Urinary bladder (tissue), 4 donors: ENCODE results near the gene KLHL21. TPM values are rescaled to one million over a fixed set of nuclear protein-coding genes. Genes with fewer than 3 reads are reported as not detected.
A peak's percentile ranks its signal among the peaks of the same experiment; 100 is the strongest.

ENCODE experiments used
- DNase-seq: peaks from one replicate; pipeline ENCODE4 v3.0.0-alpha.2; 2015; ENCODE audit errors: extremely low spot score
- H3K27ac ChIP-seq: one replicate; pipeline ENCODE4 v1.5.1; 2013; ENCODE audit warnings: low read depth, mild to moderate bottlenecking, moderate library complexity
- H3K36me3 ChIP-seq: one replicate; pipeline ENCODE4 v1.6.1; 2013; ENCODE audit warnings: mild to moderate bottlenecking, moderate library complexity; ENCODE audit not compliant: insufficient read depth
- H3K4me1 ChIP-seq: one replicate; pipeline ENCODE4 v1.6.1; 2013; ENCODE audit warnings: mild to moderate bottlenecking, moderate library complexity; ENCODE audit not compliant: insufficient read depth
- H3K4me3 ChIP-seq: one replicate; pipeline ENCODE4 v1.5.1; 2013; ENCODE audit warnings: low read depth, low read length
- WGBS: extraction: QIAGEN DNeasy Blood & Tissue Kit; methylation state at CpG from one replicate; pipeline ENCODE4 v1.1.7; 2013; 5-methylcytosine and 5-hydroxymethylcytosine counted together
- polyA plus RNA-seq: library from polyadenylated mRNA; stranded (reverse); fragments of 200-250 nt; gene quantifications from one replicate; pipeline ENCODE4 v1.2.3, GENCODE V29; 2013
- total RNA-seq: library from RNA; depleted of rRNA; stranded (reverse); fragments of >200 nt; gene quantifications from one replicate; pipeline ENCODE4 v1.2.3, GENCODE V29; 2014
- donor health status: healthy with polysubstance abuse.
- donor health status: healthy.

KLHL21 gene
- total and polyA plus RNA-seq, 2 donors = 17.0 to 72.4 TPM

GRCh38 chr1:6619045-6619444, 16.4 kb upstream of the KLHL21 start:
- Histone ChIP-seq H3K4me3 (no peak overlapping the region), H3K4me1 (no peaks in the 10 kb centered on the region), H3K27ac (no peak overlapping the region), H3K36me3 (peaks cover 6% of the 10 kb centered on the region)
- DNase-seq = no peak
- WGBS = 90% methylated on average over 4 of the region's 4 CpGs

DNA sequence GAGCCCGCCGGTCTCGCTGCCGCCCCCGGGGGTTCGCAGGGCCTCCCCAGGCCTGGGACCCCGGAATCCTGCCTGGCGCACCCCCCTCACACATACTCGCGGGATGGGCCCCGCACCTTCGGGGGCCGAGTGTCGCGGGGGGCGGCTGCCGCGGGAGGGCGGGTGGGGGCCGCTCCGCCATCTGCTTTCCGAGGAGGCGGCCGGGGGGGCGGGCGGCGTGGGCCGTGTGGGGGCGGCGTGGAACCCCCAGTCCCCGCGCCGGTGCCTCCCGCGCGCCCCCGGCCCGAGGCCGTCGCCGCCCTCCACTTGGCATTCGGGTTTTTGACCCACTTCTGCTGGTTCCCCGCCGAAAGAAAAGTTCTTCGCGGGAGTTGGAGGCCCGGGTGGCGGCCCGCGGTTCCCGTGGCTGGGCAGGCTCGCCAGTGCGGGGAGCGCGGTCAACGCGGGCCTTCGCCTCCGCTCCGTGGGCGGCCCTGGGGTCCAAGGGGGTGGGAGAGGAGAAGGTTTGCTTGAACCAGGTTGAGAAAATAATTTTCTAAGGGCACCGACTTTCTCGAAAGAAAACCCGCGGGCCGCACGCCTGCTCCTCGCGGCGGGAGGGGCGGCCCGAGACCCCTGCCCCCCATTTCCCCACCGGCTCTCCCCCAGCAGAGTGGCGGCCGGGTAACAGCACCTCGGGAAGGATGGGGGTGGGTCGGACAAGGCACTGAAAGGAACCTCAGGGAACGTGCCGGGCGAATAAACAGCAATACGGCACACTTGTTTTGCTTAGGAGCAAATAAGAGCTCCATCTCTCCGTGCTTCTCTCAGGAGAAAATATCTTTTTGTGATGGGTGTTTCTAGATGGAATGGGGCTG, 12.5 kb upstream of the KLHL21 start:
- Histone ChIP-seq H3K4me1 (peaks cover 1% of the 10 kb centered on the region), H3K27ac (peak overlapping the region; percentile 85), H3K4me3 (peak overlapping the region; percentile 100), H3K36me3 (peaks cover 3% of the 10 kb centered on the region)
- 1% methylated on average over 82 of the region's 82 CpGs for WGBS
- no peak for DNase-seq

GRCh38 chr1:6614019-6614928, 11.6 kb upstream of the KLHL21 start:
- H3K27ac ChIP-seq = peak overlapping the region; percentile 85
- DNase-seq = no peak
- WGBS = 2% methylated on average over 108 of the region's 117 CpGs
- H3K36me3 ChIP-seq = no peaks in the 10 kb centered on the region
- H3K4me1 ChIP-seq = peaks cover 1% of the 10 kb centered on the region
- peak overlapping the region; percentile 100 for H3K4me3 ChIP-seq

DNA sequence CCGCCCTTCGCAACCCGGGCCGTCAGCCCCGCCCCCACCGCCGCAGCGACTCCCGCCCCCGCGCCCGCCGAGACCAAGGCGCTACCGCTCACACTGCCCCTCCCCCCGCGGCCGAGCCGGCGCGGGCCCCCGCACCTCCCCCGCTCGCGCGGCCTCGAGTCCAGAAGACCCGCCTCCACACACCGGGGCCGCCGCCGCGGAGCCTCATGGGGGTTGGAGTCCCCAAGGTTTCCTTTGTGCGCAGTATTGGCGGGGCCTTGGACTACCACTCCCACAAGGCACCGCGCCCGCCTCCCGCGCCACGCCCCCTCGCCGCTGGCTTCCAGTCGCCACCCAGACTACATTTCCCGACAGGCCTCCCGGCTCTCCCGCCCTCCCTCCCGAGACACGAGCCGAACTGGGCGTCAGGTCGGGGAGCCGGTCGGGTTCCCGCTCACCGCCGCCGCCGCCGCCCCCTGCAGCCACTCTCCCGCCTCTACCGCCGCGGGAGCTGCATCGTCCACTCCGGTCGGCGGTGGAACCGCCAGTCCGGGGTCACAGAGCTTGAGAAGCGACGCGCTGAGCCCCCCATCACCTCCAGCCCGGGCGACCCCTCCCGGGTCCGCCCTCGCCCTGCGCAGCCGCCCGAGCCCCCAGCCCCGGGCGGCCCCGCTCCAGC, 10.8 kb upstream of the KLHL21 start, which contains the start of gene PHF13:
Gene PHF13, plus strand, starts transcription at position 371 of the 658 bp plus-strand sequence. CDS start 336 bp downstream, outside the sequence.
- Histone ChIP-seq H3K4me1 (peaks cover 1% of the 10 kb centered on the region), H3K36me3 (no peaks in the 10 kb centered on the region), H3K4me3 (peak within 1 kb of the TSS; percentile 100), H3K27ac (peak within 1 kb of the TSS; percentile 93)
- DNase-seq = peak; percentile 95
- 1% methylated on average over 84 of the region's 84 CpGs for WGBS

- Histone ChIP-seq H3K36me3 (no peaks in the 10 kb centered on the region), H3K4me3 (peak overlapping the region; percentile 75), H3K27ac (peak overlapping the region; percentile 93), H3K4me1 (peaks cover 1% of the 10 kb centered on the region)
- DNase-seq = no peak
- under 1% methylated on average over 67 of the region's 67 CpGs for WGBS
These were observed 10.1 kb upstream of the KLHL21 start for GRCh38 chr1:6612641-6613360.

DNA sequence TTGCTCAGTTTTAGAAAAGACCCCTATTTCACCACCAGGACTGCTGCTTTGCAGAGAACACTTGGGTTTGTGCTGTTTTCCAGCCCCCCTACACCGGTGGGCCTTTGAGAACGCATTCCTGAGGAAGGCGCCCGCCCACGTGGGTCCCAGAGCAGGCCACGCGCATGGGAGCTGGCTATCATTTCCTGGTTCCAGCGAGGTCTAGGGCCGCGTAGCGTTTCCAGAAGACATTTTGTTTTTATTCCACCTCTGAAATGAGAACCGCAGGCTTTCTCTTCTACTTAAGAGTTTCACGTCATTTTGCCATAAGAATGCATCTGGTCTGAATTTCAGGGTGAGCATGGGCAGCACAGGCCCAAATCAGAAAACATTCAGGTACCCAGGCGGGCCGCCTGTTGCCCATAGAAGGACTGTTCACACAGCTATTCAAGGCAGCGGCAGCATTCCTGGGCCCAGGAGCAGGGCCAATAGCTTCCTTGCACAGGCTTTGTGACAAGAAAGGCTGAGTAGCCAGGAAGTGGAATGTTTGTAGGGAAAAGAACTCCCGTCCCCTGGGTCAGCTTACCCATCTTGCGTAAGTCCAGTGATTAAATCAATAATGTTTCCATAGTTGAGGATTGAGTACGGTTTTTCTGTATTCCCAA, 1.4 kb upstream of the KLHL21 start:
- no peaks in the 10 kb centered on the region for H3K4me1 ChIP-seq
- no peak for DNase-seq
- WGBS = 14% methylated on average over 19 of the region's 19 CpGs
- H3K27ac ChIP-seq = peak overlapping the region; percentile 99
- no peaks in the 10 kb centered on the region for H3K36me3 ChIP-seq
- peak overlapping the region; percentile 9 for H3K4me3 ChIP-seq

- Histone ChIP-seq H3K36me3 (peaks cover 1% of the 10 kb centered on the region), H3K4me3 (peak overlapping the region; percentile 77), H3K27ac (peak overlapping the region; percentile 99), H3K4me1 (no peaks in the 10 kb centered on the region)
- WGBS = 1% methylated on average over 36 of the region's 36 CpGs
- DNase-seq = no peak
These were observed 707 bp upstream of the KLHL21 start for GRCh38 chr1:6603238-6603914.

GRCh38 chr1:6601923-6602668, 573 bp downstream of the KLHL21 start:
- peak overlapping the region; percentile 96 for H3K27ac ChIP-seq
- H3K4me1 ChIP-seq = no peaks in the 10 kb centered on the region
- peak overlapping the region; percentile 77 for H3K4me3 ChIP-seq
- WGBS = under 1% methylated on average over 103 of the region's 103 CpGs
- peaks cover 4% of the 10 kb centered on the region for H3K36me3 ChIP-seq
- no peak for DNase-seq

GRCh38 chr1:6601049-6601922, 1.4 kb downstream of the KLHL21 start:
- no peak for DNase-seq
- H3K36me3 ChIP-seq = peaks cover 4% of the 10 kb centered on the region
- peak overlapping the region; percentile 77 for H3K4me3 ChIP-seq
- H3K27ac ChIP-seq = peak overlapping the region; percentile 96
- WGBS = under 1% methylated on average over 40 of the region's 40 CpGs
- H3K4me1 ChIP-seq = no peaks in the 10 kb centered on the region

DNA sequence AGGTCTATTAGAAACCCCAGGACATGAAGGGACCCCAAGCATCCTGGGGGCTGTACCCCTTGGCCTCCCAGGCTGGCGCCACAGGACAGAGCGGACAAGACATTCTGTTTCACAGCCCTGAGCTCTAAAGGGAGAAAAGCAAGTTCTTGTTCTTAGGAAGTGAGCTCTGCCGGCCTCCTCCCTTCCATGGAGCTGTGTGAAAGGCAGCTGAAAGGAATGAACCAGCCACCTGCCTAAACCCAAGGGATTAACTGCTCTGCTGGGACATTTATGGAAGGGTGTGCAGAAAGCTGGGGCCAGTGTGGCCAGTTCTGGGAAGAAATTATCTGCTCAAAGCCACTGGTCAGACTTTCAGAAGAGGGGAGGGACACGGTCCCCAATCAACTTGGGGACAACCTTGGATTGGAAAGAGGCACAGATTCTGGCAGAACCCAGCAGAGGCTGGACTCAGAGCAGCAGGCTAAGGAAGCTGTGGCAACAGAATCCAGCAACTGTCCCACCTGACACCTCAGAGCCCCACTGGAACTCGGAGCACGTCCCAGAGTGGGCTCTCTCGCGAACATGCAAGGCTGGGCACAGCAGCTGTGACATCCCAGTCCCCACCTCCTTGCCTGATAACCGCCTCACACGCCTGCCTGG, 2.1 kb downstream of the KLHL21 start:
- Histone ChIP-seq H3K36me3 (peaks cover 4% of the 10 kb centered on the region), H3K4me3 (peak overlapping the region; percentile 77), H3K4me1 (no peaks in the 10 kb centered on the region), H3K27ac (peak overlapping the region; percentile 78)
- DNase-seq = no peak
- WGBS = 13% methylated on average over 10 of the region's 10 CpGs
